SK-N-SH treated with all-trans-retinoic acid at 6 μM for 48 hours (cell line): Measurements from ENCODE around the gene NPAS3.
A peak's percentile ranks its signal among the peaks of the same experiment; 100 is the strongest.

Experiments
- ATAC-seq: fragments of 200-7000 bp; cut with Tn5 transposase; 3 replicates; pipeline ENCODE4 v1.9.1; 2020; ENCODE audit warnings: mild to moderate bottlenecking, moderate library complexity
- ARNTL ChIP-seq: fragments of 450-650 bp; formaldehyde crosslinking; IDR thresholded peaks from 2 replicates; pipeline ENCODE4 v1.5.0; 2020; ENCODE audit warnings: low read depth, mild to moderate bottlenecking, moderate library complexity, borderline replicate concordance
- BACH2 ChIP-seq: fragments of 250-450 bp; sonication (Bioruptor Pico); IDR thresholded peaks from 2 replicates; pipeline ENCODE4 v1.9.0; 2021; ENCODE audit warnings: mild to moderate bottlenecking, borderline replicate concordance
- CREB5 ChIP-seq: fragments of 250-450 bp; sonication (Bioruptor Pico); IDR thresholded peaks from 2 replicates; pipeline ENCODE4 v1.5.1; 2020; ENCODE audit warnings: low read depth, mild to moderate bottlenecking, moderate library complexity
- ESRRG ChIP-seq: fragments of 250-450 bp; sonication (Bioruptor Pico); IDR thresholded peaks from 2 replicates; pipeline ENCODE4 v1.6.1; 2021; ENCODE audit warnings: mild to moderate bottlenecking
- GLIS3 ChIP-seq: fragments of 250-450 bp; sonication (Bioruptor Pico); IDR thresholded peaks from 2 replicates; pipeline ENCODE4 v1.5.0; 2020; ENCODE audit warnings: mild to moderate bottlenecking, moderate library complexity
- PPARA ChIP-seq: fragments of 250-450 bp; sonication (Bioruptor Pico); IDR thresholded peaks from 2 replicates; pipeline ENCODE4 v1.5.0; 2020; ENCODE audit warnings: mild to moderate bottlenecking, borderline replicate concordance
- RARB ChIP-seq: fragments of 250-450 bp; sonication (Bioruptor Pico); IDR thresholded peaks from 2 replicates; pipeline ENCODE4 v1.8.0; 2021; ENCODE audit warnings: mild to moderate bottlenecking, moderate library complexity
- SNAI2 ChIP-seq: fragments of 250-450 bp; sonication (Bioruptor Pico); IDR thresholded peaks from 2 replicates; pipeline ENCODE4 v1.5.0; 2020; ENCODE audit warnings: mild to moderate bottlenecking, moderate library complexity
- TCF4 ChIP-seq: fragments of 250-450 bp; sonication (Bioruptor Pico); IDR thresholded peaks from 2 replicates; pipeline ENCODE4 v1.8.0; 2021; ENCODE audit warnings: mild to moderate bottlenecking, moderate library complexity, borderline replicate concordance
- TOX ChIP-seq: fragments of 250-450 bp; sonication (Bioruptor Pico); IDR thresholded peaks from 2 replicates; pipeline ENCODE4 v1.8.0; 2021; ENCODE audit warnings: mild to moderate bottlenecking, moderate library complexity, borderline replicate concordance
- TSHZ2 ChIP-seq: fragments of 250-450 bp; sonication (Bioruptor Pico); IDR thresholded peaks from 2 replicates; pipeline ENCODE4 v1.5.0; 2020; ENCODE audit warnings: mild to moderate bottlenecking, moderate library complexity
- ZC3H10 ChIP-seq: fragments of 250-450 bp; sonication (Bioruptor Pico); IDR thresholded peaks from 2 replicates; pipeline ENCODE4 v1.5.1; 2021; ENCODE audit warnings: mild to moderate bottlenecking, moderate library complexity
- ZFP3 ChIP-seq: fragments of 250-450 bp; sonication (Bioruptor Pico); IDR thresholded peaks from 2 replicates; pipeline ENCODE4 v1.5.0; 2020; ENCODE audit warnings: mild to moderate bottlenecking, moderate library complexity
- ZFP30 ChIP-seq: fragments of 450-650 bp; formaldehyde crosslinking; IDR thresholded peaks from 2 replicates; pipeline ENCODE4 v1.5.0; 2022; ENCODE audit warnings: mild to moderate bottlenecking, moderate library complexity
- ZNF565 ChIP-seq: fragments of 450-650 bp; formaldehyde crosslinking; conservative IDR thresholded peaks from 2 replicates; pipeline ENCODE4 v1.5.0; 2020; ENCODE audit warnings: low read depth, mild to moderate bottlenecking, moderate library complexity
- ZNF70 ChIP-seq: fragments of 450-650 bp; formaldehyde crosslinking; IDR thresholded peaks from 2 replicates; pipeline ENCODE4 v1.5.0; 2020; ENCODE audit warnings: mild to moderate bottlenecking, moderate library complexity
- ZNF8 ChIP-seq: fragments of 450-650 bp; formaldehyde crosslinking; IDR thresholded peaks from 2 replicates; pipeline ENCODE4 v1.5.0; 2020; ENCODE audit warnings: mild to moderate bottlenecking, moderate library complexity
- TF ChIP-seq, protein P1 (sequence below): fragments of 250-450 bp; sonication (Bioruptor Pico); IDR thresholded peaks from 2 replicates; pipeline ENCODE4 v1.8.0; 2020; ENCODE audit warnings: mild to moderate bottlenecking, moderate library complexity, borderline replicate concordance
- TF ChIP-seq, protein P2 (sequence below): fragments of 250-450 bp; sonication (Bioruptor Pico); IDR thresholded peaks from 2 replicates; pipeline ENCODE4 v1.5.1; 2021; ENCODE audit warnings: mild to moderate bottlenecking, moderate library complexity
- TF ChIP-seq, protein P3 (sequence below): fragments of 250-450 bp; sonication (Bioruptor Pico); IDR thresholded peaks from 2 replicates; pipeline ENCODE4 v1.8.0; 2021; ENCODE audit warnings: low read depth, mild to moderate bottlenecking, moderate library complexity, borderline replicate concordance

Gene NPAS3

GRCh38 chr14:33430414-33431035 lies 491.8 kb downstream of the NPAS3 start (continued):
- TF ChIP-seq PPARA (CRISPR knock-in tag) (no peak), ZFP30 (no peak), RARB (CRISPR knock-in tag) (no peak)
- TF ChIP-seq, all 23 proteins: peak for 0

GRCh38 chr14:33432407-33433023 lies 493.8 kb downstream of the NPAS3 start:
- ATAC-seq: peak; percentile 84
- TF ChIP-seq SNAI2 (CRISPR knock-in tag) (no peak), ZNF70 (CRISPR knock-in tag) (no peak), BACH2 (CRISPR knock-in tag) (no peak), TCF4 (no peak), ARNTL (CRISPR knock-in tag) (no peak), PPARA (CRISPR knock-in tag) (no peak), GLIS3 (CRISPR knock-in tag) (no peak), ZFP3 (CRISPR knock-in tag) (no peak), TSHZ2 (no peak), RARB (CRISPR knock-in tag) (no peak), ESRRG (CRISPR knock-in tag) (no peak), ZFP30 (no peak)
- TF ChIP-seq, protein P1, sequence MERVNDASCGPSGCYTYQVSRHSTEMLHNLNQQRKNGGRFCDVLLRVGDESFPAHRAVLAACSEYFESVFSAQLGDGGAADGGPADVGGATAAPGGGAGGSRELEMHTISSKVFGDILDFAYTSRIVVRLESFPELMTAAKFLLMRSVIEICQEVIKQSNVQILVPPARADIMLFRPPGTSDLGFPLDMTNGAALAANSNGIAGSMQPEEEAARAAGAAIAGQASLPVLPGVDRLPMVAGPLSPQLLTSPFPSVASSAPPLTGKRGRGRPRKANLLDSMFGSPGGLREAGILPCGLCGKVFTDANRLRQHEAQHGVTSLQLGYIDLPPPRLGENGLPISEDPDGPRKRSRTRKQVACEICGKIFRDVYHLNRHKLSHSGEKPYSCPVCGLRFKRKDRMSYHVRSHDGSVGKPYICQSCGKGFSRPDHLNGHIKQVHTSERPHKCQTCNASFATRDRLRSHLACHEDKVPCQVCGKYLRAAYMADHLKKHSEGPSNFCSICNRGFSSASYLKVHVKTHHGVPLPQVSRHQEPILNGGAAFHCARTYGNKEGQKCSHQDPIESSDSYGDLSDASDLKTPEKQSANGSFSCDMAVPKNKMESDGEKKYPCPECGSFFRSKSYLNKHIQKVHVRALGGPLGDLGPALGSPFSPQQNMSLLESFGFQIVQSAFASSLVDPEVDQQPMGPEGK: no peak

- TF ChIP-seq ESRRG (CRISPR knock-in tag) (no peak), ZFP30 (no peak), ZNF8 (CRISPR knock-in tag) (no peak), PPARA (CRISPR knock-in tag) (no peak), RARB (CRISPR knock-in tag) (no peak), ZC3H10 (no peak), ZFP3 (CRISPR knock-in tag) (no peak), ZNF565 (CRISPR knock-in tag) (no peak), TOX (CRISPR knock-in tag) (no peak), TCF4 (no peak), GLIS3 (CRISPR knock-in tag) (no peak), SNAI2 (CRISPR knock-in tag) (no peak), CREB5 (CRISPR knock-in tag) (no peak), BACH2 (CRISPR knock-in tag) (no peak), ZNF70 (CRISPR knock-in tag) (no peak)
- TF ChIP-seq, protein P2, sequence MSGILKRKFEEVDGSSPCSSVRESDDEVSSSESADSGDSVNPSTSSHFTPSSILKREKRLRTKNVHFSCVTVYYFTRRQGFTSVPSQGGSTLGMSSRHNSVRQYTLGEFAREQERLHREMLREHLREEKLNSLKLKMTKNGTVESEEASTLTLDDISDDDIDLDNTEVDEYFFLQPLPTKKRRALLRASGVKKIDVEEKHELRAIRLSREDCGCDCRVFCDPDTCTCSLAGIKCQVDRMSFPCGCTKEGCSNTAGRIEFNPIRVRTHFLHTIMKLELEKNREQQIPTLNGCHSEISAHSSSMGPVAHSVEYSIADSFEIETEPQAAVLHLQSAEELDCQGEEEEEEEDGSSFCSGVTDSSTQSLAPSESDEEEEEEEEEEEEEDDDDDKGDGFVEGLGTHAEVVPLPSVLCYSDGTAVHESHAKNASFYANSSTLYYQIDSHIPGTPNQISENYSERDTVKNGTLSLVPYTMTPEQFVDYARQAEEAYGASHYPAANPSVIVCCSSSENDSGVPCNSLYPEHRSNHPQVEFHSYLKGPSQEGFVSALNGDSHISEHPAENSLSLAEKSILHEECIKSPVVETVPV: no peak
- TF ChIP-seq, protein P1: no peak
- TF ChIP-seq, protein P3, sequence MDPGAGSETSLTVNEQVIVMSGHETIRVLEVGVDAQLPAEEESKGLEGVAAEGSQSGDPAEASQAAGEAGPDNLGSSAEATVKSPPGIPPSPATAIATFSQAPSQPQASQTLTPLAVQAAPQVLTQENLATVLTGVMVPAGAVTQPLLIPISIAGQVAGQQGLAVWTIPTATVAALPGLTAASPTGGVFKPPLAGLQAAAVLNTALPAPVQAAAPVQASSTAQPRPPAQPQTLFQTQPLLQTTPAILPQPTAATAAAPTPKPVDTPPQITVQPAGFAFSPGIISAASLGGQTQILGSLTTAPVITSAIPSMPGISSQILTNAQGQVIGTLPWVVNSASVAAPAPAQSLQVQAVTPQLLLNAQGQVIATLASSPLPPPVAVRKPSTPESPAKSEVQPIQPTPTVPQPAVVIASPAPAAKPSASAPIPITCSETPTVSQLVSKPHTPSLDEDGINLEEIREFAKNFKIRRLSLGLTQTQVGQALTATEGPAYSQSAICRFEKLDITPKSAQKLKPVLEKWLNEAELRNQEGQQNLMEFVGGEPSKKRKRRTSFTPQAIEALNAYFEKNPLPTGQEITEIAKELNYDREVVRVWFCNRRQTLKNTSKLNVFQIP: no peak
- ATAC-seq: no peak
Measured at GRCh38 chr14:33433396-33433795, 494.7 kb downstream of the NPAS3 start.
